Nephron progenitor cell (in vitro differentiated cells): ENCODE data around the gene MARCHF3.
"Not testable (repeated sequence)": the region's sequence is repeated elsewhere in the genome, so short reads cannot be mapped to it uniquely, and the experiment has no call there.

Source experiments
- DNase-seq: peaks from one replicate; pipeline ENCODE4 v3.0.0; 2021
- H3K27ac Mint-ChIP-seq: 2 replicates; pipeline ENCODE4 v1.8.0; 2021; ENCODE audit warnings: mild to moderate bottlenecking, moderate library complexity, mixed read lengths
- H3K27me3 Mint-ChIP-seq: 2 replicates; pipeline ENCODE4 v1.8.0; 2021; ENCODE audit warnings: mild to moderate bottlenecking, low read depth, mixed read lengths; ENCODE audit not compliant: poor library complexity
- H3K36me3 Mint-ChIP-seq: 2 replicates; pipeline ENCODE4 v1.8.0; 2021; ENCODE audit warnings: low read depth, mixed read lengths
- H3K4me1 Mint-ChIP-seq: 2 replicates; pipeline ENCODE4 v1.8.0; 2021; ENCODE audit warnings: mixed read lengths
- H3K4me3 Mint-ChIP-seq: 2 replicates; pipeline ENCODE4 v1.8.0; 2021; ENCODE audit warnings: mild to moderate bottlenecking, moderate library complexity, mixed read lengths
- H3K9me3 Mint-ChIP-seq: 2 replicates; pipeline ENCODE4 v1.8.0; 2021; ENCODE audit warnings: mild to moderate bottlenecking, moderate library complexity, mixed read lengths
- TF ChIP-seq, protein P1 (sequence below): fragments of 200-600 bp; sonication (generic); IDR thresholded peaks from 2 replicates; pipeline ENCODE4 v1.5.0; 2021; ENCODE audit warnings: antibody characterized with exemption

MARCHF3 gene

GRCh38 chr5:127029581-127030258 lies 638 bp downstream of the MARCHF3 start:
- peak overlapping the region; percentile 86 for H3K4me3 Mint-ChIP-seq
- no peak overlapping the region for H3K27ac Mint-ChIP-seq
- H3K36me3 Mint-ChIP-seq: no peaks in the 10 kb centered on the region
- H3K4me1 Mint-ChIP-seq: peaks cover 23% of the 10 kb centered on the region
- no peaks in the 10 kb centered on the region for H3K9me3 Mint-ChIP-seq
- peaks cover 72% of the 10 kb centered on the region for H3K27me3 Mint-ChIP-seq
- DNase-seq: peak; percentile 65
- TF ChIP-seq, protein P1, sequence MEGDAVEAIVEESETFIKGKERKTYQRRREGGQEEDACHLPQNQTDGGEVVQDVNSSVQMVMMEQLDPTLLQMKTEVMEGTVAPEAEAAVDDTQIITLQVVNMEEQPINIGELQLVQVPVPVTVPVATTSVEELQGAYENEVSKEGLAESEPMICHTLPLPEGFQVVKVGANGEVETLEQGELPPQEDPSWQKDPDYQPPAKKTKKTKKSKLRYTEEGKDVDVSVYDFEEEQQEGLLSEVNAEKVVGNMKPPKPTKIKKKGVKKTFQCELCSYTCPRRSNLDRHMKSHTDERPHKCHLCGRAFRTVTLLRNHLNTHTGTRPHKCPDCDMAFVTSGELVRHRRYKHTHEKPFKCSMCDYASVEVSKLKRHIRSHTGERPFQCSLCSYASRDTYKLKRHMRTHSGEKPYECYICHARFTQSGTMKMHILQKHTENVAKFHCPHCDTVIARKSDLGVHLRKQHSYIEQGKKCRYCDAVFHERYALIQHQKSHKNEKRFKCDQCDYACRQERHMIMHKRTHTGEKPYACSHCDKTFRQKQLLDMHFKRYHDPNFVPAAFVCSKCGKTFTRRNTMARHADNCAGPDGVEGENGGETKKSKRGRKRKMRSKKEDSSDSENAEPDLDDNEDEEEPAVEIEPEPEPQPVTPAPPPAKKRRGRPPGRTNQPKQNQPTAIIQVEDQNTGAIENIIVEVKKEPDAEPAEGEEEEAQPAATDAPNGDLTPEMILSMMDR: peak; percentile 32

- peaks cover 66% of the 10 kb centered on the region for H3K27me3 Mint-ChIP-seq
- peaks cover 23% of the 10 kb centered on the region for H3K4me1 Mint-ChIP-seq
- TF ChIP-seq, protein P1: no peak
- H3K36me3 Mint-ChIP-seq: no peaks in the 10 kb centered on the region
- peak overlapping the region; percentile 86 for H3K4me3 Mint-ChIP-seq
- peak; percentile 38 for DNase-seq
- H3K9me3 Mint-ChIP-seq: no peaks in the 10 kb centered on the region
- H3K27ac Mint-ChIP-seq: no peak overlapping the region
Observed at GRCh38 chr5:127028822-127029457, 1.4 kb downstream of the MARCHF3 start.

DNA sequence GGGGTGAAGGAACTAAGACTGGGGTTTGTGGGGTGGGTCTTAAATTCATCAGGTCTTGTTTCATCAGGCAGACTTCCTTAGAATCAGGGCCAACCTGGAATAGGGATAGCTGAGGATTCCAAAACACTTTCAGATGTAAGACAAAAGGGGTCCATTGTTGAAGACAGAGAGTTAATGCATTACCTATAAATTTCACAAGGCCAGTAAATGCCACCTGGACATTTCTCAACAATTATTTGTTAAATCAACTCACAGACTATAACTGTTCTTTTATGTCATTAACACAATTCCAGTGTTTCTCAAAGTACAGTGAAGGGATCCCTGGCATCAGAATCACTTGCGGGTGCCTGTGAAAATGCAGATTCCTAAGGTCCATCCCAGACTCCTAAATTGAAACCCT lies 2.8 kb downstream of the MARCHF3 start:
- no peak overlapping the region for H3K27ac Mint-ChIP-seq
- no peaks in the 10 kb centered on the region for H3K9me3 Mint-ChIP-seq
- no peak overlapping the region for H3K4me3 Mint-ChIP-seq
- TF ChIP-seq, protein P1: no peak
- peaks cover 52% of the 10 kb centered on the region for H3K27me3 Mint-ChIP-seq
- DNase-seq: no peak
- H3K36me3 Mint-ChIP-seq: no peaks in the 10 kb centered on the region
- peaks cover 23% of the 10 kb centered on the region for H3K4me1 Mint-ChIP-seq

DNA sequence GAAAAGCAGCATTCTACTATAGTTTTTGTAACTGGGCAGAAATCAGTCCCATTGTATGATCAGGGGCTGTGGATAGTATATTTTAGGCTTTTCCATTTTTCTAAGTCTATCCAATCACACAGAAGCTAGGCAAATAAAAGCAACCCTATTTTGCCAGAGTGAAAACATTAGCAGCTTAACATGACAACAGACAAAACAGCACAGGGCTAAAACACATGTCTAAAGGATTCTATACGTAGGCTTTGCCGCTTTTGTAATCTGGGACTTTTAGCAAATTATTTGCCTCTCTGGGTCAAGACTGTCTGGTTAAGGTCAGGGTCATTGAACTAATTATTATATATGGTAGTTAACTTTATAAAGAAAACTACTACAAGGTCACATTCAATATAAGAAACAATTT lies 4.2 kb downstream of the MARCHF3 start:
- Mint-ChIP-seq H3K27me3 (peaks cover 42% of the 10 kb centered on the region), H3K36me3 (no peaks in the 10 kb centered on the region), H3K9me3 (no peaks in the 10 kb centered on the region), H3K27ac (no peak overlapping the region), H3K4me1 (peaks cover 16% of the 10 kb centered on the region), H3K4me3 (no peak overlapping the region)
- TF ChIP-seq, protein P1: no peak
- no peak for DNase-seq

DNA sequence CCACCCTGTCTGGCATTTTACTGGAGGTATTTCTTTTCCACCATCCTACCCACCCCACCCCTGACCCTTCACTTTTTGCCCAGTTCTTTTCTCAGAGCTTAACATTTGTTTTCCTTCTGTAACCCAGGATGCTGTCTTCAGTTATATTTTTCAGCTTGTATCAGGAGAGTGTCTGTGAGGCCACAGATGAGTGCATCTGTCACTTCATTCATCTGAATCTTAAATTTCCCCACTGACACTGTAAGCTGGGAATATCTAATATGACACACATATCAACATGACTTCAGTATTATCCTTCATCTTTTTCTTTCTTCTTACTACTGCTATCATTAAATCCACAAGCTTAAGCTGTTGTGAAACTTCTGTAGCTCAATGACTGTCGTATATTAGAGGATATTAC lies 4.9 kb downstream of the MARCHF3 start:
- Mint-ChIP-seq H3K4me1 (peaks cover 16% of the 10 kb centered on the region), H3K36me3 (no peaks in the 10 kb centered on the region), H3K4me3 (no peak overlapping the region), H3K9me3 (no peaks in the 10 kb centered on the region), H3K27ac (no peak overlapping the region), H3K27me3 (peaks cover 38% of the 10 kb centered on the region)
- TF ChIP-seq, protein P1: no peak
- no peak for DNase-seq

GRCh38 chr5:127024821-127025220 lies 5.5 kb downstream of the MARCHF3 start:
- peaks cover 41% of the 10 kb centered on the region for H3K27me3 Mint-ChIP-seq
- no peaks in the 10 kb centered on the region for H3K9me3 Mint-ChIP-seq
- DNase-seq: no peak
- no peak overlapping the region for H3K27ac Mint-ChIP-seq
- peaks cover 16% of the 10 kb centered on the region for H3K4me1 Mint-ChIP-seq
- TF ChIP-seq, protein P1: no peak
- no peak overlapping the region for H3K4me3 Mint-ChIP-seq
- no peaks in the 10 kb centered on the region for H3K36me3 Mint-ChIP-seq

DNA sequence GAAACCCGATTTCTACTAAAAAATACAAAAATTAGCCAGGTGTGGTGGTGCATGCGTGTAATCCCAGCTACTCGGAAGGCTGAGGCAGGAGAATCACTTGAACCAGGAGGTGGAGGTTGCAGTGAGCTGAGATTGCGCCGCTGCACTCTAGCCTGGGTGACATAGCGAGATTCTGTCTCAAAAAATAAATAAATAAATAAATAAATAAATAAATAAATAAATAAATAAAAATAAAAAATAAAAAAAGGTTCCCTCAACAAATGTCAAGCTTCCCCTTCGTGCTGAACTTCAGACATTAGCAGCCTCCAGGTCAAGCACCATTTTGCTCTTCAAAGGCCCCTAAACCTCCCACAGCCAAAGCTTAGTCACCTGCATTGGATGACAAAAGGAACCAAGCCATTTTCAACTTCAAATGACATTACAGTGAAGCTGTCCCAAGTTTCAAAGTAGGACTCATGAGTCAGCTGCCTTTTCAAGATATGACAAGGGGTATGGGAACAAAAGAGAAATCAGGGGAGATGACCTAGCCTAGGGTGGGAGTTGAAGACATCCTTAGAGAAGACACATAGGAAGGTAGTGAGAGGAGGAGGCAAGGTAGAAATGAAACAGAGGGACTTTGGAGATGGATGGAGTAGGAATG lies 6.7 kb downstream of the MARCHF3 start:
- peaks cover 30% of the 10 kb centered on the region for H3K27me3 Mint-ChIP-seq
- H3K4me1 Mint-ChIP-seq, H3K36me3 Mint-ChIP-seq, H3K4me3 Mint-ChIP-seq, H3K9me3 Mint-ChIP-seq, H3K27ac Mint-ChIP-seq, DNase-seq: not testable (repeated sequence)
